Measurements from ENCODE around the gene REPS2.

- TF ChIP-seq CTCF (IDR thresholded peaks at IDR 0.05): no peak
- no peak for TF ChIP-seq POLR2A (IDR thresholded peaks at IDR 0.05)
Observed at GRCh38 chrX:17081511-17081910, 135.1 kb downstream of the REPS2 start.
